ENCODE measurements around the gene TACC2.
A peak's percentile ranks its signal among the peaks of the same experiment; 100 is the strongest.

TACC2 gene

GRCh38 chr10:122207596-122207995 lies 218.6 kb downstream of the TACC2 start:
- Histone ChIP-seq H2AK5ac (ENCODE audit: low read length, severe bottlenecking) (no peak overlapping the region), H4K91ac (ENCODE audit: low read length) (no peak overlapping the region), H3K79me1 (replicated peaks; ENCODE audit: low read length, poor library complexity, severe bottlenecking) (peaks cover 39% of the 10 kb centered on the region), H3K36me3 (ENCODE audit: control insufficient read depth in 1 of 2, insufficient read depth in 2 of 2, low read depth in 1 of 2, low read length in 2 of 2) (peaks cover 13 to 20% of the 10 kb centered on the region in 2 experiments), H4K8ac (ENCODE audit: low read length) (no peak overlapping the region), H3K4me3 (ENCODE audit: insufficient read depth in 1 of 2, low read depth in 1 of 2, low read length in 2 of 2) (no peak overlapping the region), H3K4me2 (ENCODE audit: low read length, poor library complexity, severe bottlenecking) (no peak overlapping the region), H2AFZ (ENCODE audit: low read depth, low read length) (no peak overlapping the region), H3K23ac (ENCODE audit: low read length in 2 of 2) (no peak overlapping the region), H2BK15ac (ENCODE audit: low read depth, poor library complexity, severe bottlenecking) (no peak overlapping the region), H3K27me3 (ENCODE audit: control insufficient read depth in 1 of 2, insufficient read depth in 1 of 2, low read length in 2 of 2) (no peaks in the 10 kb centered on the region), H3K4ac (ENCODE audit: low read depth in 1 of 2, low read length in 2 of 2) (no peak overlapping the region), H3K9me3 (ENCODE audit: control insufficient read depth, low read length) (no peaks in the 10 kb centered on the region), H3K9ac (ENCODE audit: low read length) (no peak overlapping the region), H3K14ac (ENCODE audit: low read length in 2 of 2) (no peak overlapping the region), H3K18ac (ENCODE audit: low read depth in 1 of 2, low read length in 2 of 2) (peak overlapping the region in 1 of 2 experiments; percentile 9), H2BK120ac (ENCODE audit: low read depth, low read length) (no peak overlapping the region), H3K27ac (ENCODE audit: low read length, poor library complexity, severe bottlenecking) (no peak overlapping the region), H2BK12ac (ENCODE audit: low read length in 2 of 2) (no peak overlapping the region), H3K4me1 (ENCODE audit: control insufficient read depth, insufficient read depth, low read depth, low read length) (peaks cover 8% of the 10 kb centered on the region), H2BK5ac (ENCODE audit: low read depth, low read length, poor library complexity, severe bottlenecking) (no peak overlapping the region)
- 66% methylated on average over 7 of the region's 8 CpGs for whole genome bisulfite sequencing
- DNase-seq: peak; percentile 89

GRCh38 chr10:122208571-122209430 lies 219.8 kb downstream of the TACC2 start:
- no peak overlapping the region for H3K9ac ChIP-seq (ENCODE audit: low read length)
- H3K18ac ChIP-seq (ENCODE audit: low read depth in 1 of 2, low read length in 2 of 2): no peak overlapping the region
- H3K27me3 ChIP-seq (ENCODE audit: control insufficient read depth in 1 of 2, insufficient read depth in 1 of 2, low read length in 2 of 2): no peaks in the 10 kb centered on the region
- no peak overlapping the region for H2AFZ ChIP-seq (ENCODE audit: low read depth, low read length)
- DNase-seq: no peak
- peaks cover 8% of the 10 kb centered on the region for H3K4me1 ChIP-seq (ENCODE audit: control insufficient read depth, insufficient read depth, low read depth, low read length)
- no peaks in the 10 kb centered on the region for H3K9me3 ChIP-seq (ENCODE audit: control insufficient read depth, low read length)
- 93% methylated on average over 14 of the region's 14 CpGs for WGBS
- no peak overlapping the region for H2BK5ac ChIP-seq (ENCODE audit: low read depth, low read length, poor library complexity, severe bottlenecking)
- no peak overlapping the region for H2BK15ac ChIP-seq (ENCODE audit: low read depth, poor library complexity, severe bottlenecking)
- H3K4ac ChIP-seq (ENCODE audit: low read depth in 1 of 2, low read length in 2 of 2): peak overlapping the region in 1 of 2 experiments; percentile 37
- no peak overlapping the region for H3K4me3 ChIP-seq (ENCODE audit: insufficient read depth in 1 of 2, low read depth in 1 of 2, low read length in 2 of 2)
- H3K36me3 ChIP-seq (ENCODE audit: control insufficient read depth in 1 of 2, insufficient read depth in 2 of 2, low read depth in 1 of 2, low read length in 2 of 2): peaks cover 13 to 24% of the 10 kb centered on the region in 2 experiments
- H2AK5ac ChIP-seq (ENCODE audit: low read length, severe bottlenecking): no peak overlapping the region
- peaks cover 42% of the 10 kb centered on the region for H3K79me1 ChIP-seq (replicated peaks; ENCODE audit: low read length, poor library complexity, severe bottlenecking)
- H3K27ac ChIP-seq (ENCODE audit: low read length, poor library complexity, severe bottlenecking): no peak overlapping the region
- no peak overlapping the region for H3K23ac ChIP-seq (ENCODE audit: low read length in 2 of 2)
- no peak overlapping the region for H3K14ac ChIP-seq (ENCODE audit: low read length in 2 of 2)
- no peak overlapping the region for H2BK120ac ChIP-seq (ENCODE audit: low read depth, low read length)
- no peak overlapping the region for H4K91ac ChIP-seq (ENCODE audit: low read length)
- H2BK12ac ChIP-seq (ENCODE audit: low read length in 2 of 2): no peak overlapping the region
- H3K4me2 ChIP-seq (ENCODE audit: low read length, poor library complexity, severe bottlenecking): no peak overlapping the region
- H4K8ac ChIP-seq (ENCODE audit: low read length): no peak overlapping the region

- Histone ChIP-seq H2BK15ac (ENCODE audit: low read depth, poor library complexity, severe bottlenecking) (no peak overlapping the region), H3K4me3 (ENCODE audit: insufficient read depth in 1 of 2, low read depth in 1 of 2, low read length in 2 of 2) (no peak overlapping the region), H2BK120ac (ENCODE audit: low read depth, low read length) (no peak overlapping the region), H3K79me1 (replicated peaks; ENCODE audit: low read length, poor library complexity, severe bottlenecking) (peaks cover 43% of the 10 kb centered on the region), H4K8ac (ENCODE audit: low read length) (no peak overlapping the region), H3K18ac (ENCODE audit: low read depth in 1 of 2, low read length in 2 of 2) (no peak overlapping the region), H3K4me1 (ENCODE audit: control insufficient read depth, insufficient read depth, low read depth, low read length) (peaks cover 2% of the 10 kb centered on the region), H2AFZ (ENCODE audit: low read depth, low read length) (no peak overlapping the region), H3K23ac (ENCODE audit: low read length in 2 of 2) (no peak overlapping the region), H2BK12ac (ENCODE audit: low read length in 2 of 2) (no peak overlapping the region), H4K91ac (ENCODE audit: low read length) (no peak overlapping the region), H3K9me3 (ENCODE audit: control insufficient read depth, low read length) (no peaks in the 10 kb centered on the region), H3K36me3 (ENCODE audit: control insufficient read depth in 1 of 2, insufficient read depth in 2 of 2, low read depth in 1 of 2, low read length in 2 of 2) (peaks cover 13 to 30% of the 10 kb centered on the region in 2 experiments), H3K4ac (ENCODE audit: low read depth in 1 of 2, low read length in 2 of 2) (no peak overlapping the region), H3K14ac (ENCODE audit: low read length in 2 of 2) (no peak overlapping the region), H2AK5ac (ENCODE audit: low read length, severe bottlenecking) (no peak overlapping the region), H3K27me3 (ENCODE audit: control insufficient read depth in 1 of 2, insufficient read depth in 1 of 2, low read length in 2 of 2) (no peaks in the 10 kb centered on the region), H3K9ac (ENCODE audit: low read length) (no peak overlapping the region), H3K27ac (ENCODE audit: low read length, poor library complexity, severe bottlenecking) (no peak overlapping the region), H3K4me2 (ENCODE audit: low read length, poor library complexity, severe bottlenecking) (no peak overlapping the region), H2BK5ac (ENCODE audit: low read depth, low read length, poor library complexity, severe bottlenecking) (no peak overlapping the region)
- no peak for DNase-seq
- WGBS: 98% methylated on average over 30 of the region's 30 CpGs
These were observed 221.7 kb downstream of the TACC2 start for GRCh38 chr10:122210481-122211265.

GRCh38 chr10:122213364-122213763 lies 224.4 kb downstream of the TACC2 start:
- Histone ChIP-seq H3K9me3 (ENCODE audit: control insufficient read depth, low read length) (no peaks in the 10 kb centered on the region), H3K18ac (ENCODE audit: low read depth in 1 of 2, low read length in 2 of 2) (no peak overlapping the region), H3K27me3 (ENCODE audit: control insufficient read depth in 1 of 2, insufficient read depth in 1 of 2, low read length in 2 of 2) (no peaks in the 10 kb centered on the region), H3K9ac (ENCODE audit: low read length) (no peak overlapping the region), H2BK12ac (ENCODE audit: low read length in 2 of 2) (no peak overlapping the region), H3K14ac (ENCODE audit: low read length in 2 of 2) (no peak overlapping the region), H3K23ac (ENCODE audit: low read length in 2 of 2) (no peak overlapping the region), H3K27ac (ENCODE audit: low read length, poor library complexity, severe bottlenecking) (no peak overlapping the region), H2BK15ac (ENCODE audit: low read depth, poor library complexity, severe bottlenecking) (no peak overlapping the region), H2BK120ac (ENCODE audit: low read depth, low read length) (no peak overlapping the region), H3K4me3 (ENCODE audit: insufficient read depth in 1 of 2, low read depth in 1 of 2, low read length in 2 of 2) (no peak overlapping the region), H2AK5ac (ENCODE audit: low read length, severe bottlenecking) (no peak overlapping the region), H2AFZ (ENCODE audit: low read depth, low read length) (no peak overlapping the region), H2BK5ac (ENCODE audit: low read depth, low read length, poor library complexity, severe bottlenecking) (no peak overlapping the region), H3K4me1 (ENCODE audit: control insufficient read depth, insufficient read depth, low read depth, low read length) (no peaks in the 10 kb centered on the region), H3K4me2 (ENCODE audit: low read length, poor library complexity, severe bottlenecking) (no peak overlapping the region), H4K91ac (ENCODE audit: low read length) (no peak overlapping the region), H4K8ac (ENCODE audit: low read length) (no peak overlapping the region), H3K79me1 (replicated peaks; ENCODE audit: low read length, poor library complexity, severe bottlenecking) (peaks cover 40% of the 10 kb centered on the region), H3K4ac (ENCODE audit: low read depth in 1 of 2, low read length in 2 of 2) (no peak overlapping the region), H3K36me3 (ENCODE audit: control insufficient read depth in 1 of 2, insufficient read depth in 2 of 2, low read depth in 1 of 2, low read length in 2 of 2) (peaks cover 24 to 38% of the 10 kb centered on the region in 2 experiments)
- 94% methylated on average over 2 of the region's 3 CpGs for WGBS
- DNase-seq: no peak

Data from mesenchymal stem cell (in vitro differentiated cells and primary cell).